HG03066 (cell line): ENCODE data around the gene CFAP77.

ENCODE experiments used
- ATAC-seq: cut with Tn5 transposase; IDR thresholded peaks from one replicate; pipeline ENCODE4 v1.9.1; 2021; ENCODE audit warnings: low read depth; ENCODE audit not compliant: unreplicated experiment

Gene CFAP77

GRCh38 chr9:132447346-132447745 lies 37.3 kb downstream of the CFAP77 start:
- no peak for ATAC-seq

- no peak for ATAC-seq
Observed at GRCh38 chr9:132447902-132448301, 37.9 kb downstream of the CFAP77 start.

DNA sequence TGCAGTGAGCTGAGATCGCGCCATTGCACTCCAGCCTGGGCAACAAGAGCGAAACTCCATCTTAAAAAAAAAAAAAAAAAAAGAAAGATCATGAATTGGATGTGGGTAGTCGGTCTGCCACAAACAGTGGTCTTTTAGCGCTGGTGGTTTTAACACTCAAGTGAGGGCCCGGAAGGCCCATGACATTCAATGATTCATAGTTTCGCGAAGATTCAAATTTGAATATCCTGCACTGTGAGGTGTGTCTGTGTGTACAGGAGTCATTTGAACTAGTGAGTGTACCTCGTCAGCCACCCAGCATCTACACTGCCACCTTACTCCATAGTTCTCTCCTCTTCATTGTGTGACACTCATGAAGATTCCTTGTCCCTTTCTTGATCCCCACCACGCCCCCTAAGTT lies 41.3 kb downstream of the CFAP77 start:
- no peak for ATAC-seq

DNA sequence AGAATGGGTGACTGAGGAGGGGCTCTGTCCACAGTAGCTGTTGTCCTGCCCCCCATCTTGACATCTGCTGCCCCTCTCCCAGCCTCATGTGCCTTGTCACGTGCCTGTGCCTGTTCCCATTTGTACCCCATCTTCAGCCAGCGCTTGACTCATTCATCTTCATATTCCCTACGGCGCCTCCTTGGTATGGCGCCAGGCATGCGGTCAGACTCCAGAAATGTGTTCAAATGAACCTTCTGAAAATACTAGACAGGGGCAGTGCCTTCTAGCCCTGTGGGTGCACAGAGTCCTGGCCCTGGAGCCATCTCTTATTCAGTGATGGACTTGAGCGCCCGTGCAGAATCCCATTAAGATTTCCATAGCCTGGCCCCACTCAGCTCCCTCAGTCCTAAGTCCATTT lies 46.2 kb downstream of the CFAP77 start:
- ATAC-seq = no peak

DNA sequence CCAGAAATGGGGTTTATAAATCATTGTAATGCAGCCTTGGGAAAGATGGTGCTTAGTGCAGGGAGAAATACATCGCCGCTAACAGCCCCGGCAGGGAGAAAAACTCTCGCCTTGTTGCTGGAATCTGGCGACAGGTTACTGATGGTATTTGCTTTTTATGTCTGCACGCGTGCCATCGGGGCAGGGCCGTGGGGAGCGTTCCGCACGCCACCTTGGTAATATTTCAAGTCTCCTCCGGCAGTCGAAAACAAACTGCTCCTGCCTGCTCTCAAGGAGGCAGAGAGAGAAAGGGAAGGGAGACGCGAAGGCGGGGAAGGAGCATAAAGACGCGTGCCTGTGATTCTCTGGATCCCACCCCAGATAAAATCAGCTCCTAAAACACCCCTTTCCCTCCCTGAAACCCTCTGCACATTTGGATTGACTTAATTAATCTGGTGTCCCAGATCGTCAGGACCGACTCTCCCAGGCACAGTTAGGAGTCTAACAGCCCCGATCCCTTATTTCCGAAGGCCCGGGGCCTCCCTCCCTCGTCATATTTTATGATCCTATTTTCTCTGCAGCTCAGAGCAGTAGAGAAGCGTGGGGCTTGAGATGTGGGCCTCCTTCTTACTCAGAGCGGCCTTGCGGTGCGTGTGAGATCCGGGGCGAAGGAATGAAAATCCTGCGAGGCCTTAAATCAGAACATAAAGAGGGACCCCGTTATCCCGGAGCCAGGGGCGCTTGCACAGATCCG lies 47.7 kb downstream of the CFAP77 start:
- ATAC-seq = no peak

DNA sequence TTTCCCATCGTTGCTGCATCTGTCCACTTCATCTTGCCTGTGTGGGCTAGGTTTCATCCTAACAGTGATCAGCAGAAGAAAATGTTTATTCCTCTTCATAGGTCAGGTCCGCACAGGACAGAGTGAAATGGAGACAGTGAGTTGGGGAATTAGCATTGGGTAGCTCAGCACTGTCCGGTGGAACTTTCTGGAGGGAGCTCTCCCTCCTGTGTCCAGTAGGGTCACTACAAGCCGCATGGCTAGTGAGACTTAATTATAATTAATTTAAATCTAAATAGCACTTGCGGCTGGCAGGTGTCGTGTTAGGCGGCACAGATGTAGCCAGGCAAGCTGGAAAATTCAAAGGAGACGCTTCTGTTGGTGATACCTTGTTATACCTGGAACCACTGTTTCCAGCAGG lies 48.4 kb downstream of the CFAP77 start:
- ATAC-seq = no peak

- ATAC-seq = no peak
Observed at GRCh38 chr9:132459661-132460060, 49.6 kb downstream of the CFAP77 start.

DNA sequence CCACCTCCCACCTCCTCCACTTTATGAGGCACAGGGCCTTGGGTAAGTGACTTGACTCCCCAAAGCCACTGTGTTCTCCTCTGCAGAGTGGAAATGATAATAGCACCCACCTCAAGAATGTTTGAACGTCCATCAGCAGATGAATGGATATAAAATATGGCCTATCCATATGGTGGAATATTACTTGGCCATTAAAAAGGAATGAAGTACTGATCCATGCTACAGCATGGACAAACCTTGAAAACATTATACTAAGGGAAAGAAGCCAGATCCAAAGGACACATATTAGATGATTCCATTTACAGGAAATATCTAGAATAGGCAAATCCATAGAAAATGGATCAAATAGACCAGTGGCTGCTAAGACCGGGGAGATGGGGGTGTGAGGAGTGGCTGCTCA lies 50.2 kb downstream of the CFAP77 start:
- no peak for ATAC-seq

DNA sequence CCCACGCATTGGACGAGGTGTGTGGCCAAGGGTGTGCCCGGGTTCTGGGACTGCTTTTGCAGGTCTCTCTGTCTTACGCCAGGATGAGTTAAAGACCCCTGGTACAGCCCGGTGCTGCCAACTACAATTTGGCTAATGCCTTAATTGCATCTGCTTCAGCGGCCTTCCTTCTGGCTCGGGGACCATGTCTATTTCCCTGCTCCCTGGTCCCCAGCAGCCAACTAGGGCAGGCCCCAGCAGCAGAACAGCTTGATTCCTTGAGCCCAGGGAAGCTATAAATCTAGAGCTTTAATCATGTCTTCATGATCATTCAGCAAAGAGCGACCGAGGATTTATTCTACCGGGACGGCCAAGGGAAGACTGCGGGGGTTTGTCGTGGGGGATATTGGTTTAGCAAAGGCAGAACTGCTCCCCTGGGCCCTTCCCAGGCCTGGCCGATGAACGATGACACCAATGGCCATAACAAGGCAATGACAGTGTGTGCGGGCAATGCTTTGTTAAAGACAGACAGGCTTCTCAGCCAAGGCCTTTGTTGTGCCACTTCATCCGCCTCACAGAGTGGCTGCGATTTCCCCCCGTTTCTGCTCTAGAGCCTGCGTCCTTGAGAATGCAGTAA lies 51.4 kb downstream of the CFAP77 start:
- ATAC-seq = no peak

DNA sequence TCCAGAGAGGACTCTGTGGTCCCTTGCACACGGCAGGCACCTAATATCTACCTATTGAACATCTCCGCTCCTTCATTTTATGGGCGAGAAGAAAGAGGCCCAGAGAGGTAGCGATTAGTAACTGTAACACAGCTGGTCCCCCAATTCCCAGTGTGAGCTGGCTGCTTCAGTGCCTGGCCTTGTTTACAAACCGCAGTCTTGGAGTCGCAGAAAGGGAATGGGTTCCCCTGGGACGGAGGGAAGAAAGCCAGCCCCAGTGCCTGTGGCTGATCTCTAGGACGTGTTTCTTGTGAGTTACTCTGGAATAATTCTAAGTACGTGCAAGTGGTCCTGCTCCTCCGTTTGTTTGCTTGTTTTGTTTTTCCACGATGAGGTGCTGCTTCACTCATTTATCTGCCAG lies 52.0 kb downstream of the CFAP77 start:
- no peak for ATAC-seq

GRCh38 chr9:132464547-132464946 lies 54.5 kb downstream of the CFAP77 start:
- ATAC-seq = no peak

DNA sequence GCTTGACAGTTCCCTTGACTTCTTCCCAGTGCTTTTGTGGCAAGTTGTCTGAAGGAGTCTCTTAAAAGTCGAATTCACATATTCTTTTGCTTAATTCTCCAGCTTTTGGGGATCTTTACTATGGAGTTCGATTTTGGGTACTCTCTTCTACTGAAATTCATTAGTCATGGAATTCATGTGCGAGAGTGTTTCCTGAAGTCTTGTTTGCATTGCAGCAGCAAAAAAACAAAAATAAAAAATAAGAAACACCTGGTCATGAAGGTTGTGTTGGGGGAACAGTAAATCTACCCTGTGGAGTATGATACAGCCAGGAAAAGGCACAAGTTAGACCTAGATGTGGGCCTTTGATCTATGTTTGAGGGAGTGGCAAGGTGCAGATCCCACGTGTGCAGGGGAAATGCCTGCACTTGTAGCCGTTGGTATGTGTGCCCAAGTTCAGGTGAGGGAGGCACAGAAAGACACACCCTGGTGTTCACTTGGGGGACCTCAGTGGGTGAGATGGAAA lies 55.2 kb downstream of the CFAP77 start:
- no peak for ATAC-seq

- no peak for ATAC-seq
Observed at GRCh38 chr9:132472199-132472598, 62.2 kb downstream of the CFAP77 start.

DNA sequence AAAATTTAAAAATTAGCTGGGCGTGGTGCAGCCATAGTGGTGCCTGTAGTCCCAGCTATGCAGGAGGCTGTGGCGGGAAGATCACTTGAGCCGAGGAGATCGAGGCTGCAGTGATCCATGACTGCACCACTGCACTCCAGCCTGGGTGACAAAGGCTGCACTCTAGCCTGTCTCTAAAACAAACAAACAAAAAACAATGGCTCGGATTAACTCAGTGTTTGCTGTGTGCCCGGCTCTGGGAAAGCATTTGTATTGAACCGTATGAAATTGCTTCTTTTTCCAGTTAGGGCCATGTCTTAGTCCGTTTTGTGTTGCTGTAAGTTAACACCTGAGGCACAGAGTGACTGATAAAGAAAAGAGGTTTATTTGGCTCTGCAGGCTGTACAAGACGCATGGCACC lies 62.6 kb downstream of the CFAP77 start:
- no peak for ATAC-seq

DNA sequence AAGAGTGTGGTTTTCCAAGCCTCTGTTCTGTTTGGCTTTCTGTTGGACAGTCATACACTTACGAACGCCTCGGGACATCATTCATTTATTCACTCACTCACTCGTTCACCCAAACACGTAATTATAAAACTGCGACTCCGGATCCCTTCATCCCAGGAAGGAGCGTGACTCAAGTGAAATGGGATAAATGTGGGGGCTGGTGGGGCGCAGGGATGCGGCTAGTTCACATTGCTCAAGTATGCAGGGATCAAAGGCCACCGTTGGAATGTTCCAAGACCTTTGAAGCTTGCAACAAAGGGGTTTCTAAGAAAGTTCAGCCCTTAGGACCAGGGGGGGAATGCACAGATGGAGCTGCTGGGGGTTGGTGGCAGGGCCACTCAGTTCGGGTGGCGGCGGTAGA lies 64.2 kb downstream of the CFAP77 start:
- ATAC-seq = no peak

DNA sequence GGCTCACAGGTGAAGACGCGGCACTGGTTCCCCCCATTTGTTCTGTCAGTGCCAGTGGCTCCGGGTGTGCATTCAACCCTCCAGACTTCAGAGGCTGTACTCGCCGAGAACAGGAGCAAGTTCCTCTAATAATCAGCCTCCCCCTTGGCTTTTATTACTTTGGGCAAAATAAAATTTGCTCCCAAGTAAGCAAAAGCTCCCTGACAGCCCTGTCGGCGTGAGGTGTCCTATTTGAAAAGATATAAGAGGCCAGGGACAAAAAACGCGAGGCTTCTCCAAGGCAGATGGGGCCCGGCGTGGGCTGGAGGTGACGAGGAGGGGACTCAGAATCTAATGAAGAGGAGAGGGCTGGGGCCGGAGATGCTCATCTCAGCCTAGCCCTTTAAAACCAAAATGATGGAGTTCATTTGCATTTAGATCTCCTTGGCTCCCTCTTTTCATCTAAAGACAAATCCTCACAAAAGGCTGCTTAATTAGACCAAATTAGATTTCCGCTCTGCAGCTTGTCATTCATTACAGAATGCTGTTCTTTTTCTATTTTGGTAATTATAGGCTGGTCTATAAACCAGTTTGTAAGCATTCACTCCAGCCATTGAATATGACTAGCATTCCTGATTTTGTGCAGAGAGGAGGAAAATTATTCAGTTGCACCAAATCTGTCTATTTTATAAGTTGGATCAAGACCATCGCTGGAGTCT lies 68.5 kb downstream of the CFAP77 start:
- no peak for ATAC-seq

- ATAC-seq = no peak
Observed at GRCh38 chr9:132479733-132480132, 69.7 kb downstream of the CFAP77 start.

GRCh38 chr9:132481053-132481849 lies 71.2 kb downstream of the CFAP77 start:
- ATAC-seq = no peak

- no peak for ATAC-seq
Observed at GRCh38 chr9:132482196-132482813, 72.3 kb downstream of the CFAP77 start.

GRCh38 chr9:132485393-132485792 lies 75.4 kb downstream of the CFAP77 start:
- no peak for ATAC-seq
